NB4 (cell line): ENCODE measurements around the gene TMEM238.

Experiments
- DNase-seq: peaks from one replicate; pipeline ENCODE4 v3.0.0; 2010; ENCODE audit warnings: low read depth
- H3K4me3 ChIP-seq: one replicate; pipeline ENCODE4 v1.5.1; 2011; ENCODE audit warnings: mild to moderate bottlenecking, low read depth, low read length, moderate library complexity
- MAX ChIP-seq: IDR thresholded peaks from 2 replicates; pipeline ENCODE4 v1.6.1; 2011; ENCODE audit warnings: low read depth, low read length
- MYC ChIP-seq: IDR thresholded peaks from 2 replicates; pipeline ENCODE4 v1.6.1; 2011; ENCODE audit warnings: low read depth, low read length
- POLR2A ChIP-seq: IDR thresholded peaks from 2 replicates; pipeline ENCODE4 v1.6.1; 2011; ENCODE audit warnings: mild to moderate bottlenecking; ENCODE audit not compliant: insufficient read length; ENCODE audit errors: extremely low read depth
- TF ChIP-seq, protein P1 (sequence below): IDR thresholded peaks from one replicate; pipeline ENCODE4 v1.5.1; 2012; ENCODE audit warnings: low read depth, low read length

TMEM238 gene

DNA sequence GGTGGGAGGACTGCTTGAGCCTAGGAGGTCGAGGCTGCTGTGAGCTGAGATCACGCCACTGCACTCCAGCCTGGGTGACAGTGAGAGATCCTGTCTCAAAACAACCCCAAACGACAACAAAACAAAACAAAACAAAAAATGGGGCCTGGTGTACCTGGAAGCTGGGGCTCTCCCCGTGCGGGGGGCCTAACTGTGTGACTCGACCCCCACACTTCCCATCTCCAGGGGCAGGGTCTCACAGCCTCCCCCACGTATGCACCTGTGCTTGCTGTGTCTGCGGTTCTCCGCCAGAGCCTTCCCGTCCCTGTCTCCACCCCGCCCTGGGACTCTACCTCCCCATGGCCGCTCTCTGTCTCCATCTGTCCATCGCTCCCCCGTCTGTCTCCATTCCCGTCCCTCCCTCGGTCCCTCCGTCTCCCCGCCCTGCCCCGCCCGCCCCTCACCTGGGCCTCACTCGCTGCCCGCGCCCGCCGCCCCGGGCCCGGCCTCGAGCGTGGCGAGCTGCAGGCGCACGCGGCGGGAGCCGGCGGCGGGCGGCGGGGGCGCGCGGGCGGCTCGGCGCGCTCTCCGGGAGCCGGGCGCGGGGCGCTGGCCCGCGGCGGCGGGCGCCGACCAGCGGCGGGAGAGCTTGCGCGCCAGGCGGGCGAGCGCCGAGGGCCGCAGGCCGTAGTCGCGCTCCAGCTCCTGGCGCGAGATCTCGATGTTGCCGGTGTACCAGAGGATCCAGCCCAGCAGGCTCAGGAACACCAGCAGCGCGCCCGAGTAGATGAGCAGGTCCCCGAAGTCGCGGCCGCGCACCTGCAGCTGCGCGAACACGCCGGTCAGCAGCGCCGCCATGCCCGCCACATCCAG is 587 bp downstream of the TMEM238 start:
- H3K4me3 ChIP-seq = peak overlapping the region; percentile 32
- peak; percentile 76 for DNase-seq
- TF ChIP-seq MYC = no peak
- TF ChIP-seq, protein P1, sequence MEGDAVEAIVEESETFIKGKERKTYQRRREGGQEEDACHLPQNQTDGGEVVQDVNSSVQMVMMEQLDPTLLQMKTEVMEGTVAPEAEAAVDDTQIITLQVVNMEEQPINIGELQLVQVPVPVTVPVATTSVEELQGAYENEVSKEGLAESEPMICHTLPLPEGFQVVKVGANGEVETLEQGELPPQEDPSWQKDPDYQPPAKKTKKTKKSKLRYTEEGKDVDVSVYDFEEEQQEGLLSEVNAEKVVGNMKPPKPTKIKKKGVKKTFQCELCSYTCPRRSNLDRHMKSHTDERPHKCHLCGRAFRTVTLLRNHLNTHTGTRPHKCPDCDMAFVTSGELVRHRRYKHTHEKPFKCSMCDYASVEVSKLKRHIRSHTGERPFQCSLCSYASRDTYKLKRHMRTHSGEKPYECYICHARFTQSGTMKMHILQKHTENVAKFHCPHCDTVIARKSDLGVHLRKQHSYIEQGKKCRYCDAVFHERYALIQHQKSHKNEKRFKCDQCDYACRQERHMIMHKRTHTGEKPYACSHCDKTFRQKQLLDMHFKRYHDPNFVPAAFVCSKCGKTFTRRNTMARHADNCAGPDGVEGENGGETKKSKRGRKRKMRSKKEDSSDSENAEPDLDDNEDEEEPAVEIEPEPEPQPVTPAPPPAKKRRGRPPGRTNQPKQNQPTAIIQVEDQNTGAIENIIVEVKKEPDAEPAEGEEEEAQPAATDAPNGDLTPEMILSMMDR = no peak

GRCh38 chr19:55382522-55383054 is 1.5 kb downstream of the TMEM238 start:
- no peak overlapping the region for H3K4me3 ChIP-seq
- no peak for DNase-seq
- TF ChIP-seq, protein P1 = no peak
- TF ChIP-seq MYC = no peak
- TF ChIP-seq MAX = no peak
- no peak for TF ChIP-seq POLR2A

GRCh38 chr19:55382013-55382412 is 2.1 kb downstream of the TMEM238 start:
- TF ChIP-seq POLR2A = no peak
- no peak for TF ChIP-seq MAX
- TF ChIP-seq, protein P1 = no peak
- no peak for TF ChIP-seq MYC
- H3K4me3 ChIP-seq = no peak overlapping the region
- no peak for DNase-seq

- TF ChIP-seq POLR2A (no peak), MAX (no peak), MYC (no peak)
- TF ChIP-seq, protein P1 = no peak
- DNase-seq = no peak
- H3K4me3 ChIP-seq = no peak overlapping the region
These were observed 4.9 kb downstream of the TMEM238 start for GRCh38 chr19:55379174-55379573.

DNA sequence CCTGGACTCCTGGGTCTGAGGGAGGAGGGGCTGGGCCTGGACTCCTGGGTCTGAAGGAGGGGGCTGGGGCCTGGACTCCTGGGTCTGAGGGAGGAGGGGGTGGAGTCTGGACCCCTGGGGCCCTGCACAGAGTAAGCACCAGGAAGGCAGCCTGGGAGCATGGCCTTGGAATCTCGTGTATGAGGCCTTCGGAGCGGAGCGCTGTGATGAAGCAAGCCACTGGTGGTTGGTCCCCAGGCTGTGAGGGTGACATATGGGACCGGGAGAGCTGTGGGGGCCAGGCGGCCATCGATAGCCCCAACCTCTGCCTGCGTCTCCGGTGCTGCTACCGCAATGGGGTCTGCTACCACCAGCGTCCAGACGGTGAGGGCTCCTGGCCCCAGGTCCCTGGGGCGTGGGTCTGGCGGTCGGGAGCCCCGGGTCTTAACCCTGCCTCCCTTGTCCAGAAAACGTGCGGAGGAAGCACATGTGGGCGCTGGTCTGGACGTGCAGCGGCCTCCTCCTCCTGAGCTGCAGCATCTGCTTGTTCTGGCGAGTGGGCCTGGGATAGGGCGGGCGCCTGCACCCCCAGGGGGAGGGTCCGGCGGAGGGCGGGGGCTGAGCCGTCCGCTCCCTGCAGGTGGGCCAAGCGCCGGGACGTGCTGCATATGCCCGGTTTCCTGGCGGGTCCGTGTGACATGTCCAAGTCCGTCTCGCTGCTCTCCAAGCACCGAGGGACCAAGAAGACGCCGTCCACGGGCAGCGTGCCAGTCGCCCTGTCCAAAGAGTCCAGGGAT is 6.5 kb downstream of the TMEM238 start:
- H3K4me3 ChIP-seq = no peak overlapping the region
- no peak for TF ChIP-seq POLR2A
- TF ChIP-seq, protein P1 = no peak
- no peak for TF ChIP-seq MAX
- TF ChIP-seq MYC = no peak
- no peak for DNase-seq
